Gastrocnemius medialis (tissue), 4 donors: Measurements from ENCODE around the gene SCD5.

ENCODE experiments used
- POLR2A ChIP-seq, 2 donors: fragments of 450-650 bp; IDR thresholded peaks; one replicate each; pipeline ENCODE4 v1.6.1; 2017; ENCODE audit warnings: antibody characterized with exemption in 2 of 2, mild to moderate bottlenecking in 2 of 2, moderate library complexity in 2 of 2
- TF ChIP-seq, protein P1 (sequence below), 5 experiments: fragments of 450-650 bp in 3 of 5; fragments of 200-600 bp in 2 of 5; sonication (generic) in 2 of 5; IDR thresholded peaks in 4 of 5; conservative IDR thresholded peaks in 1 of 5; 1 replicate in 4 of 5; 2 replicates in 1 of 5; pipeline ENCODE4 v1.5.1; 2016 to 2019; ENCODE audit warnings: antibody characterized with exemption in 5 of 5, mild to moderate bottlenecking in 3 of 5, moderate library complexity in 3 of 5

DNA sequence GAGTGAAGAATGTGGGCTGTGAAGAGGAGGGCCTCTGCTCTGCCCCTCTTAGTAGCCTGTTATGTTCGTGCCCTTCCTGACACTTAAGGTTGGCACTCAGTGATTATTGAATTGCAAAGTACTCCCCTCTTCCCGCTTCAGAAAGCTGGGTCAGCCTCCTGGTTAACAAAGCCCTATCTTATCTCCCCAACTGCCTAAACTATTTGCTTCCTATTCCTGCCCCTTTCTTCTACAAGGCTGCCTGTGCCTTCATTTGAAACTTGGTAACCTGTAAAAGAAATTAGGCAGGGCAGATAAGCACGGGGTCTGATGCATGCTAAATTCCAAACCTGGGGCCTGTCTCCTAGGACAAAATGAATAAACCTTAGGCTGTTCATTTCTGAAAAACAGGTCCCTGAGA is 213.7 kb downstream of the SCD5 start:
- TF ChIP-seq, protein P1, sequence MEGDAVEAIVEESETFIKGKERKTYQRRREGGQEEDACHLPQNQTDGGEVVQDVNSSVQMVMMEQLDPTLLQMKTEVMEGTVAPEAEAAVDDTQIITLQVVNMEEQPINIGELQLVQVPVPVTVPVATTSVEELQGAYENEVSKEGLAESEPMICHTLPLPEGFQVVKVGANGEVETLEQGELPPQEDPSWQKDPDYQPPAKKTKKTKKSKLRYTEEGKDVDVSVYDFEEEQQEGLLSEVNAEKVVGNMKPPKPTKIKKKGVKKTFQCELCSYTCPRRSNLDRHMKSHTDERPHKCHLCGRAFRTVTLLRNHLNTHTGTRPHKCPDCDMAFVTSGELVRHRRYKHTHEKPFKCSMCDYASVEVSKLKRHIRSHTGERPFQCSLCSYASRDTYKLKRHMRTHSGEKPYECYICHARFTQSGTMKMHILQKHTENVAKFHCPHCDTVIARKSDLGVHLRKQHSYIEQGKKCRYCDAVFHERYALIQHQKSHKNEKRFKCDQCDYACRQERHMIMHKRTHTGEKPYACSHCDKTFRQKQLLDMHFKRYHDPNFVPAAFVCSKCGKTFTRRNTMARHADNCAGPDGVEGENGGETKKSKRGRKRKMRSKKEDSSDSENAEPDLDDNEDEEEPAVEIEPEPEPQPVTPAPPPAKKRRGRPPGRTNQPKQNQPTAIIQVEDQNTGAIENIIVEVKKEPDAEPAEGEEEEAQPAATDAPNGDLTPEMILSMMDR (IDR thresholded peaks at IDR 0.05 in 4 of 5, conservative IDR thresholded peaks at IDR 0.05 in 1 of 5) = no peak
- TF ChIP-seq POLR2A (IDR thresholded peaks at IDR 0.05) = no peak
